Esophagus muscularis mucosa (tissue), 4 donors: Measurements from ENCODE around the gene SCAMP1. TPM values are rescaled to one million over a fixed set of nuclear protein-coding genes. Genes with fewer than 3 reads are reported as not detected.
"Not testable (repeated sequence)": the region's sequence is repeated elsewhere in the genome, so short reads cannot be mapped to it uniquely, and the experiment has no call there.

Source experiments
- DNase-seq: peaks from one replicate; pipeline ENCODE4 v3.0.0-alpha.2; 2017; ENCODE audit errors: extremely low spot score
- H3K27ac ChIP-seq, 4 donors: fragments of 200-600 bp; sonication (generic); replicated peaks in 1 of 4; 1 replicate in 3 of 4; 2 replicates in 1 of 4; pipeline ENCODE4 v1.5.1; 2016 to 2019; ENCODE audit warnings: mild to moderate bottlenecking in 1 of 4
- H3K27me3 ChIP-seq, 4 donors: fragments of 200-600 bp; sonication (generic); one replicate each; pipeline versions ENCODE4 v1.5.1 to v1.6.0; 2016 to 2019
- H3K36me3 ChIP-seq, 4 donors: fragments of 200-600 bp; sonication (generic); one replicate each; pipeline ENCODE4 v1.5.1; 2016 to 2019
- H3K4me1 ChIP-seq, 4 donors: fragments of 200-600 bp; sonication (generic); one replicate each; pipeline ENCODE4 v1.5.1; 2016 to 2019
- H3K4me3 ChIP-seq, 4 donors: fragments of 200-600 bp; sonication (generic); 1 replicate in 2 of 4; 2 replicates in 2 of 4; pipeline ENCODE4 v1.5.1; 2016 to 2019; ENCODE audit warnings: mild to moderate bottlenecking in 4 of 4, moderate library complexity in 1 of 4
- H3K9me3 ChIP-seq, 4 donors: fragments of 200-600 bp; sonication (generic); 1 replicate in 3 of 4; 2 replicates in 1 of 4; pipeline ENCODE4 v1.5.1; 2016 to 2019
- EP300 ChIP-seq: sonication (generic); formaldehyde crosslinking; IDR thresholded peaks from one replicate; pipeline ENCODE4 v1.6.1; 2017; ENCODE audit warnings: antibody characterized with exemption
- POLR2A ChIP-seq: fragments of 450-650 bp; IDR thresholded peaks from one replicate; pipeline ENCODE4 v1.6.1; 2017; ENCODE audit warnings: antibody characterized with exemption, moderate library complexity, mild to moderate bottlenecking, low read depth
- POLR2AphosphoS5 ChIP-seq, 2 donors: sonication (generic); formaldehyde crosslinking; IDR thresholded peaks; one replicate each; pipeline ENCODE4 v1.6.1; 2017; ENCODE audit warnings: antibody characterized with exemption in 2 of 2
- WGBS: methylation state at CpG from one replicate; pipeline ENCODE4 v1.1.5; 2018; 5-methylcytosine and 5-hydroxymethylcytosine counted together
- intact Hi-C: fragments of 100-400 bp; cut with DNase I; formaldehyde crosslinking; loops from one replicate; pipeline ENCODE4 v1.15.1; 2023
- total RNA-seq, 4 donors: library from RNA; depleted of rRNA; stranded (reverse); fragments of >200 nt; gene quantifications; one replicate each; pipeline versions ENCODE4 v1.1.0 to v1.2.1, GENCODE V29; 2016
- TF ChIP-seq, protein P1 (sequence below), 3 experiments: fragments of 200-600 bp in 2 of 3; fragments of 450-650 bp in 1 of 3; sonication (generic) in 2 of 3; IDR thresholded peaks; one replicate each; pipeline ENCODE4 v1.5.1; 2017 to 2019; ENCODE audit warnings: antibody characterized with exemption in 3 of 3, mild to moderate bottlenecking in 2 of 3, moderate library complexity in 1 of 3

Gene SCAMP1
- total RNA-seq, 4 donors from 2014 or later, result 24.7 to 36.8 (median 30.8) TPM

DNA sequence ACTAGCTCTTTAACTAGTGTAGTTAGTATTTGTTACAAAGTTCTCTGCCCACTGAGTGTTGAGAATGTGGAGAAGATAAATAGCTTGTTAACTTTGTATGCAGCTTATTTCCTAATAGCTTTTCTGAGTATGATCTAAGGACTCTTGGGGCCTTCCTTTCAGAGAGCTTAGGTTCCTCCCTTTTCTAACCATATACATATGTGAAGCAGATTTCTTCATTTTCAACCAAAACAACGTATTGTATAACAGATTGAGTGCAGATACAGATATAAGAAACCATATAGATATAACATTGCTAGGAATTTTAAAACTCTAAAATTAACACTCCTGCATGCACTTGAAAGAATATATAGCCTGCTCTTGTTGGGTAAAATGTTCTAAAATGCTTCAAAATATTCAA lies 70.4 kb downstream of the SCAMP1 start:
- intact Hi-C loops, result no loop called here

DNA sequence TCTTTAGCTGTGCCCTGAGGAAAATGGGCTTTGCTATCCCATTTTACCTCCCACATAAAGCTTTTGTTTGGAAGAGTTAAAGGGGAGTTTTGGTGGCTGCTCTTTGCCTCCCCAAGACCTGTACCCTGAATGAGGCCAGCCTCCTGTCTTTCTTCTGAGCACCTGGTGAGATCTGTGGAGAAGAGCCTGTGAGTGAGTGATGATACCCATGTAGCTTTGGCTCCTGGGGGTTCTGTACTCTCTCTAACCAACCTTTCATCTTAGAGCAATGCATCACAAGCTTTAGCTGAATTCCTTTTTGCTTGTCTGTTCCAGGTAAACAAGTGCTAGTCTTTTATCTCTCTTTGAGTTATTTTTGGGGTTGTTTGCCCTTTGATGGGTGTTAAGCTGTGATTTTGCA lies 73.6 kb downstream of the SCAMP1 start:
- no peak overlapping the region for H3K4me3 ChIP-seq
- no peaks in the 10 kb centered on the region for H3K9me3 ChIP-seq
- no peak for DNase-seq
- H3K36me3 ChIP-seq, result peaks cover 0 to 8% (median 2%) of the 10 kb centered on the region in 4 donors
- H3K4me1 ChIP-seq, result no peaks in the 10 kb centered on the region
- TF ChIP-seq EP300 (no peak), POLR2AphosphoS5 (IDR thresholded peaks at IDR 0.05) (no peak), POLR2A (no peak)
- TF ChIP-seq, protein P1, sequence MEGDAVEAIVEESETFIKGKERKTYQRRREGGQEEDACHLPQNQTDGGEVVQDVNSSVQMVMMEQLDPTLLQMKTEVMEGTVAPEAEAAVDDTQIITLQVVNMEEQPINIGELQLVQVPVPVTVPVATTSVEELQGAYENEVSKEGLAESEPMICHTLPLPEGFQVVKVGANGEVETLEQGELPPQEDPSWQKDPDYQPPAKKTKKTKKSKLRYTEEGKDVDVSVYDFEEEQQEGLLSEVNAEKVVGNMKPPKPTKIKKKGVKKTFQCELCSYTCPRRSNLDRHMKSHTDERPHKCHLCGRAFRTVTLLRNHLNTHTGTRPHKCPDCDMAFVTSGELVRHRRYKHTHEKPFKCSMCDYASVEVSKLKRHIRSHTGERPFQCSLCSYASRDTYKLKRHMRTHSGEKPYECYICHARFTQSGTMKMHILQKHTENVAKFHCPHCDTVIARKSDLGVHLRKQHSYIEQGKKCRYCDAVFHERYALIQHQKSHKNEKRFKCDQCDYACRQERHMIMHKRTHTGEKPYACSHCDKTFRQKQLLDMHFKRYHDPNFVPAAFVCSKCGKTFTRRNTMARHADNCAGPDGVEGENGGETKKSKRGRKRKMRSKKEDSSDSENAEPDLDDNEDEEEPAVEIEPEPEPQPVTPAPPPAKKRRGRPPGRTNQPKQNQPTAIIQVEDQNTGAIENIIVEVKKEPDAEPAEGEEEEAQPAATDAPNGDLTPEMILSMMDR (IDR thresholded peaks at IDR 0.05), result no peak
- H3K27me3 ChIP-seq, result no peaks in the 10 kb centered on the region
- intact Hi-C loops, result no loop called here
- H3K27ac ChIP-seq, result no peak overlapping the region

More for the DNA sequence above, 70.4 kb downstream of the SCAMP1 start:
- Histone ChIP-seq H3K4me1 (no peaks in the 10 kb centered on the region), H3K4me3 (no peak overlapping the region), H3K27ac (no peak overlapping the region), H3K36me3 (peaks cover 0 to 23% (median 6%) of the 10 kb centered on the region in 4 donors), H3K9me3 (no peaks in the 10 kb centered on the region), H3K27me3 (no peaks in the 10 kb centered on the region)
- WGBS, result 95% methylated on average over 1 of the region's 1 CpG
- TF ChIP-seq, protein P1 (IDR thresholded peaks at IDR 0.05), result no peak
- no peak for TF ChIP-seq POLR2A
- no peak for TF ChIP-seq POLR2AphosphoS5 (IDR thresholded peaks at IDR 0.05)
- no peak for TF ChIP-seq EP300
- no peak for DNase-seq

DNA sequence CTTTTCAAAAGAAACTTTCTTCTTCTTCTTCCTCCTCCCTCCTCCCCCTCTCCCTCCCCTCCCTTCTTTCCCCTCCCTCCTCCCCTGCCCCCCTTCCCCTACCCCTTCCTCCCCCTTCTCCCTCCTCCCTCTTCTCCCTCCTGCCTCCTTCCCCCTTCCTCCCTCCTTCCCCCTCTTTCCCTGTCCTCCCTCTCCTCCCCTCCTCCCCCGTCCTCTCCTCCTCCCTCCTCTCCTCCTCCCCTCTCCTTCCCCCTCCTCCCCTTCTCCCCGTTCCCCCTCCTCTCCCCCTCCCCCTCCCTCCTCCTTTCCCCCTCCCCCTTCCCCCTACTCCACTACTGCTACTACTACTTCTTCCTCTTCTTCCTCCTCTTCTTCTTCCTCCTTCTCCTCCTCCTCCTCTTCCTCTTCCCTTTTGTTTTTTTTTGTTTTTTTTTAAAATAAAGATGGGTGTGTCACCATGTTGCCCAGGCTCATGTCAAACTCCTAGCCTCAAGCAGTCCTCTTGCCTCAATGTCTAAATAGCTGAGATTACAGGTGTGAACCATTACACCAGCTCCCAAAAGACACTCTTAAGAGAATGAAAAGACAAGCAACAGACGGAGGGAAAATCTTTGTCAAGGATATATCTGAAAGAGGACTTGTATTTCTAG lies 87.5 kb downstream of the SCAMP1 start:
- TF ChIP-seq POLR2A, result no peak
- TF ChIP-seq POLR2AphosphoS5 (IDR thresholded peaks at IDR 0.05), result no peak
- no peak for TF ChIP-seq EP300
- TF ChIP-seq, protein P1 (IDR thresholded peaks at IDR 0.05), result no peak
- H3K4me1 ChIP-seq, result no peaks in the 10 kb centered on the region
- H3K9me3 ChIP-seq, result no peaks in the 10 kb centered on the region
- no peaks in the 10 kb centered on the region for H3K27me3 ChIP-seq
- DNase-seq, result no peak
- intact Hi-C loops, result no loop called here
- H3K4me3 ChIP-seq, result no peak overlapping the region
- no peak overlapping the region for H3K27ac ChIP-seq
- H3K36me3 ChIP-seq, result peaks cover 0 to 15% (median 7%) of the 10 kb centered on the region in 4 donors
- WGBS, result 78% methylated on average over 3 of the region's 3 CpGs

DNA sequence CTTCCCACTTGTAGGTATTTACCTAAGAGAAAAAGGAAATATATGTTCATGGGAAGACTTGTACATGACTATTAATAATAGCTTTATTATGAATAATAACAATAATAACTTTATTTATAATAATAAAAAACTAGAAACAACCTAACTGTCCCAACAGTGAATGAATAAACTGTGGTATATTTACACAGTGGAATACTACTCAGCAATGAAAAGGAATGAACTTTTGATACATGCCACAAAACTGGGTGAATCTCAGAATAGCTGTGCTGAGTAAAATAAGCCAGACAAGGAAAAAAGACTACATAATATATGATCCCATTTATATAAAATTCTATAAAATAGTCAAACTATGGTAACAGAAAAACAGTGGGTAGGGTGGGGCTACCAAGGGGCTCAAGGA lies 88.7 kb downstream of the SCAMP1 start:
- Histone ChIP-seq H3K36me3 (peaks cover 0 to 15% (median 7%) of the 10 kb centered on the region in 4 donors), H3K9me3 (no peaks in the 10 kb centered on the region), H3K4me3 (no peak overlapping the region), H3K27ac (no peak overlapping the region), H3K27me3 (no peaks in the 10 kb centered on the region), H3K4me1 (no peaks in the 10 kb centered on the region)
- DNase-seq, result no peak
- TF ChIP-seq POLR2AphosphoS5 (IDR thresholded peaks at IDR 0.05), result no peak
- no peak for TF ChIP-seq EP300
- TF ChIP-seq POLR2A, result no peak
- TF ChIP-seq, protein P1 (IDR thresholded peaks at IDR 0.05), result no peak
- intact Hi-C loops, result no loop called here

DNA sequence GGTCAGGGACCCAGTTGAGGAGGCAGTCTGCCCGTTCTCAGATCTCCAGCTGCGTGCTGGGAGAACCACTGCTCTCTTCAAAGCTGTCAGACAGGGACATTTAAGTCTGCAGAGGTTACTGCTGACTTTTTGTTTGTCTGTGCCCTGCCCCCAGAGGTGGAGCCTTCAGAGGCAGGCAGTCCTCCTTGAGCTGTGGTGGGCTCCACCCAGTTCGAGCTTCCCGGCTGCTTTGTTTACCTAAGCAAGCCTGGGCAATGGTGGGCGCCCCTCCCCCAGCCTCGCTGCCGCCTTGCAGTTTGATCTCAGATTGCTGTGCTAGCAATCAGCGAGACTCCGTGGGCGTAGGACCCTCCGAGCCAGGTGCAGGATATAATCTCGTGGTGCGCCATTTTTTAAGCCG lies 97.1 kb downstream of the SCAMP1 start:
- DNase-seq, intact Hi-C loops, H3K27ac ChIP-seq, H3K27me3 ChIP-seq, H3K9me3 ChIP-seq, H3K4me1 ChIP-seq, H3K4me3 ChIP-seq: not testable (repeated sequence)
- WGBS, result 86% methylated on average over 11 of the region's 14 CpGs
- H3K36me3 ChIP-seq, result peaks cover 0 to 15% (median 7%) of the 10 kb centered on the region in 4 donors
